ENCODE data around the gene EFNA5.

- TF ChIP-seq CTCF (IDR thresholded peaks at IDR 0.05) = no peak
- TF ChIP-seq POLR2A (IDR thresholded peaks at IDR 0.05) = no peak
Observed at GRCh38 chr5:107426209-107426608, 244.5 kb downstream of the EFNA5 start.

Measured in uterus (tissue), 2 donors.